ENCODE data around the gene AGRN. TPM values are rescaled to one million over a fixed set of nuclear protein-coding genes. Genes with fewer than 3 reads are reported as not detected.
A peak's percentile ranks its signal among the peaks of the same experiment; 100 is the strongest.

Gene AGRN
- total RNA-seq, 3 donors from 2014 or later (not counting 1 experiment from before 2014, with no cell fraction given): 4.1 to 5.0 (median 4.6) TPM

DNA sequence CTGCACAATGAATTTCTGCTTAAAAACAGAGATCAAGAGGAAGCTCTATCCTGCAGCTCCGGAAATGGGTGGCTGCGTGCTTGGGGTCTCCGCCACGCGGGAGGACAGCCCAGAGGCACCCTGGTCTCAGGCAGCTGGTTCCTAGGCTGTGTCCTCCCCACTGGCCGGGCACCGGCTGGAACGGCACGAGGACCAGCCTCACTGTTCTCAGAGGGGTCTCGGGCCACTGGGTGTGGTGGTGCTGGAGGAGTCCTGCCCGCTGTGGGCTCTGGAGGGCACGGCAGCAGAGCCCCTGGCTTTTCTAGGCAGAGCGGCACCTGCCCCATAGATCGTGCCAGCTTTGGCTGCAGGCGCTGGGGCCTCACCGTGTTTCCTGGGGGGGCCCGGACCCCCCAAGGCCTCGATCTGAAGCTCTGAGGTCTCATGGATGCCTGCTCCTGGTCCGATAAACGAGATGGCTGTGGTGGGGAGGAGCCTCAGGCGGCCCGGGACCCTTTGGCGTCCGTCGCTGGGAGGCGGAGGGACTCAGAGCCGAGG is 62.4 kb downstream of the AGRN start:
- intact Hi-C loops (cut with micrococcal nuclease): no loop called here
- H3K4me1 Mint-ChIP-seq: peaks cover 0 to 4% of the 10 kb centered on the region in 2 donors
- WGBS (ENCODE audit: insufficient coverage): 94% methylated on average over 27 of the region's 27 CpGs

DNA sequence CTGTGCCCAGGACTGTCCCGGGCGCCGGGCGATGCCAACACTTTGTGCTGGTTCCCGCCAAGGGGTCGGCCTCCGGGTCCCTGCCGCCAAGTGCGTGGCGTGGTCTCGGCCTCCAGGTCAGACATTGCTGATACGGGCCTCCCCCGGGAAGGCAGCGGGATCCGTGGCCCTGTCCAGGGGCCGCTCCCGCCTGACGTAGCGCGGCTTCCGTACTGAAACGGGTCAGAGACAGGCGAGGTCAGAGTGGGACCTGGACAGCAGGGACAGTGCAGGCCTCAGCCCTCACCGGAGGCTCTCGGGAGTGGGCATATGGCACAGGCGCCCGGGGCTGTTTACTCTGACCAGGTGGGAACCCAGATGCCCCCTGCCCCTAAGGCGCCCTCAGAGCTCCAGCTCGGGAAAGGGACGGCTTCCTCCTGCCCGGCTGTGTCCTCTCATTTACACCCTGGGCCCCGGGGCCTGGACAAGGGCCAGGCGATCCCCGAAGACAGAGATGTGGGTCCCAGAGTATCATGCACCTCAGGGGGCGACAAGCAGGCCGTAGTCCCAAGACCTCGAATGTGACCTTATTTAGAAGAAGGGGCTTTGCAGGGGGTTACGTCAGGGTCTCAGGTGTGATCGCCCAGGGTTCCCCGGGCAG is 63.0 kb downstream of the AGRN start:
- Mint-ChIP-seq H3K27ac (no peak overlapping the region), H3K4me3 (no peak overlapping the region), H3K36me3 (no peaks in the 10 kb centered on the region), H3K27me3 (ENCODE audit: low read depth in 2 of 2) (no peaks in the 10 kb centered on the region), H3K9me3 (no peaks in the 10 kb centered on the region), H3K4me1 (peaks cover 0 to 4% of the 10 kb centered on the region in 2 donors)
- Histone ChIP-seq H3K9me3 (ENCODE audit: control insufficient read depth, insufficient read depth, low read length) (no peaks in the 10 kb centered on the region), H3K27ac (ENCODE audit: low read length) (no peak overlapping the region), H3K36me3 (ENCODE audit: control insufficient read depth, insufficient read depth, low read length) (no peaks in the 10 kb centered on the region), H3K4me1 (ENCODE audit: control insufficient read depth, insufficient read depth, low read length) (peaks cover 13% of the 10 kb centered on the region), H3K4me3 (ENCODE audit: low read length) (no peak overlapping the region), H3K27me3 (ENCODE audit: control insufficient read depth, insufficient read depth, low read length) (peaks cover 8% of the 10 kb centered on the region)
- DNase-seq (peak in 1 of 2 donors; percentile 15), ATAC-seq (no peak)
- intact Hi-C loops (cut with micrococcal nuclease): no loop called here
- TF ChIP-seq, protein P1, sequence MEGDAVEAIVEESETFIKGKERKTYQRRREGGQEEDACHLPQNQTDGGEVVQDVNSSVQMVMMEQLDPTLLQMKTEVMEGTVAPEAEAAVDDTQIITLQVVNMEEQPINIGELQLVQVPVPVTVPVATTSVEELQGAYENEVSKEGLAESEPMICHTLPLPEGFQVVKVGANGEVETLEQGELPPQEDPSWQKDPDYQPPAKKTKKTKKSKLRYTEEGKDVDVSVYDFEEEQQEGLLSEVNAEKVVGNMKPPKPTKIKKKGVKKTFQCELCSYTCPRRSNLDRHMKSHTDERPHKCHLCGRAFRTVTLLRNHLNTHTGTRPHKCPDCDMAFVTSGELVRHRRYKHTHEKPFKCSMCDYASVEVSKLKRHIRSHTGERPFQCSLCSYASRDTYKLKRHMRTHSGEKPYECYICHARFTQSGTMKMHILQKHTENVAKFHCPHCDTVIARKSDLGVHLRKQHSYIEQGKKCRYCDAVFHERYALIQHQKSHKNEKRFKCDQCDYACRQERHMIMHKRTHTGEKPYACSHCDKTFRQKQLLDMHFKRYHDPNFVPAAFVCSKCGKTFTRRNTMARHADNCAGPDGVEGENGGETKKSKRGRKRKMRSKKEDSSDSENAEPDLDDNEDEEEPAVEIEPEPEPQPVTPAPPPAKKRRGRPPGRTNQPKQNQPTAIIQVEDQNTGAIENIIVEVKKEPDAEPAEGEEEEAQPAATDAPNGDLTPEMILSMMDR (IDR thresholded peaks at IDR 0.05): no peak
- WGBS (ENCODE audit: insufficient coverage): 94% methylated on average over 40 of the region's 40 CpGs

More for the DNA sequence above, 62.4 kb downstream of the AGRN start:
- Histone ChIP-seq H3K4me3 (ENCODE audit: low read length) (no peak overlapping the region), H3K9me3 (ENCODE audit: control insufficient read depth, insufficient read depth, low read length) (no peaks in the 10 kb centered on the region), H3K27me3 (ENCODE audit: control insufficient read depth, insufficient read depth, low read length) (peaks cover 8% of the 10 kb centered on the region), H3K36me3 (ENCODE audit: control insufficient read depth, insufficient read depth, low read length) (no peaks in the 10 kb centered on the region), H3K4me1 (ENCODE audit: control insufficient read depth, insufficient read depth, low read length) (peaks cover 13% of the 10 kb centered on the region), H3K27ac (ENCODE audit: low read length) (no peak overlapping the region)
- ATAC-seq (no peak), DNase-seq (no peak)
- Mint-ChIP-seq H3K27ac (no peak overlapping the region), H3K27me3 (ENCODE audit: low read depth in 2 of 2) (no peaks in the 10 kb centered on the region), H3K36me3 (no peaks in the 10 kb centered on the region), H3K4me3 (no peak overlapping the region), H3K9me3 (no peaks in the 10 kb centered on the region)
- TF ChIP-seq, protein P1 (IDR thresholded peaks at IDR 0.05): no peak

DNA sequence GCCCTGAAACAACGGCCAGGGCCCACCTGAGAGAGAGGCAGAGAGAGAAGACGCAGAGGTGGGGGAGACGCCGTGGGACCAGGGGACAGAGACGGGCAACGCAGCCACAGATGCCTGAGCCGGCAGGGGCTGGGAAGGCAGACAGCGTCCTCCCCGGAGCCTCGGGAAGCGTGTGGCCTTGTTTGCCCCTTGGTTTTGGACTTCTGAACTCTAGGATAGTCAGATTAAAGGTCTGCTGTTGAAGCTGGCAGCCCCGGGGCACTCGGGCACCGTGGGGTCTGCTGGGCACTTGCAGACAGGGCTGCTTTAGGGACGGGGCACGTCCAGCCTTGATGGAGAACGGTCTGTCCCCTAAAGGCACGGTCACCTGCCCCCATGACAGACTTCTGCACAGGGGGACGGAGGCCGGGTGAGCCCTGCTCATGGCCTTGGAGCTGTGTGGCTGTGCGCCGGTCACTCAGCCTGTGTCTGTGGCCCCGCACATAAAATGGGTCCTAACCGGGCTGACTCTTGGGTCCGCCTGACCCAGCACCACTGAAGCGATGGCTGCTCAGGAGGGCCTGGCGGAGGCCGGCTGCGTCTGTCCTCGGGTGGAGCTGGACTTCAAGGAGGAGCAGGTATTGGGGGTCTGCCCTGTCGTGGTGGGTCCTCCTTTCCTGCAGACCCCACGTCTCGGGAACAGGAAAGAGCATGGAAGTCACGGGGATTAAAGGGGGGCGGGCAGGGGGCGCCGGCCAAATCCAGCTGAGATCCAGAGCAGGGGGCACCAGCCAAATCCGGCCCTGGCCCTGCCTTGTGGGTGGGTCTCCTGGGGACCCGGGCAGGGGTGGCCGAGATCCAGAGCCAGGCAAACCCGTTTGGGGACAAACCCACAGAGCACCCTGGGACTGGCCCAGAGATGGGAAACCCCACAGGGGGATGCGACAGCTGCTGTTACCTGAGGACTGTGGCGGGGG is 63.8 kb downstream of the AGRN start:
- intact Hi-C loops (cut with micrococcal nuclease): no loop called here
- no peaks in the 10 kb centered on the region for H3K27me3 Mint-ChIP-seq (ENCODE audit: low read depth in 2 of 2)
- Histone ChIP-seq H3K4me3 (ENCODE audit: low read length) (no peak overlapping the region), H3K36me3 (ENCODE audit: control insufficient read depth, insufficient read depth, low read length) (no peaks in the 10 kb centered on the region), H3K27me3 (ENCODE audit: control insufficient read depth, insufficient read depth, low read length) (peaks cover 8% of the 10 kb centered on the region), H3K4me1 (ENCODE audit: control insufficient read depth, insufficient read depth, low read length) (peaks cover 13% of the 10 kb centered on the region), H3K27ac (ENCODE audit: low read length) (no peak overlapping the region), H3K9me3 (ENCODE audit: control insufficient read depth, insufficient read depth, low read length) (no peaks in the 10 kb centered on the region)
- TF ChIP-seq, protein P1 (IDR thresholded peaks at IDR 0.05): no peak
- ATAC-seq (no peak), DNase-seq (no peak)
- no peaks in the 10 kb centered on the region for H3K36me3 Mint-ChIP-seq
- no peaks in the 10 kb centered on the region for H3K9me3 Mint-ChIP-seq
- H3K27ac Mint-ChIP-seq: no peak overlapping the region
- H3K4me1 Mint-ChIP-seq: peaks cover 0 to 4% of the 10 kb centered on the region in 2 donors
- WGBS (ENCODE audit: insufficient coverage): 93% methylated on average over 43 of the region's 43 CpGs
- no peak overlapping the region for H3K4me3 Mint-ChIP-seq
